ENCODE measurements around the gene PIM3.

The PIM3 gene

DNA sequence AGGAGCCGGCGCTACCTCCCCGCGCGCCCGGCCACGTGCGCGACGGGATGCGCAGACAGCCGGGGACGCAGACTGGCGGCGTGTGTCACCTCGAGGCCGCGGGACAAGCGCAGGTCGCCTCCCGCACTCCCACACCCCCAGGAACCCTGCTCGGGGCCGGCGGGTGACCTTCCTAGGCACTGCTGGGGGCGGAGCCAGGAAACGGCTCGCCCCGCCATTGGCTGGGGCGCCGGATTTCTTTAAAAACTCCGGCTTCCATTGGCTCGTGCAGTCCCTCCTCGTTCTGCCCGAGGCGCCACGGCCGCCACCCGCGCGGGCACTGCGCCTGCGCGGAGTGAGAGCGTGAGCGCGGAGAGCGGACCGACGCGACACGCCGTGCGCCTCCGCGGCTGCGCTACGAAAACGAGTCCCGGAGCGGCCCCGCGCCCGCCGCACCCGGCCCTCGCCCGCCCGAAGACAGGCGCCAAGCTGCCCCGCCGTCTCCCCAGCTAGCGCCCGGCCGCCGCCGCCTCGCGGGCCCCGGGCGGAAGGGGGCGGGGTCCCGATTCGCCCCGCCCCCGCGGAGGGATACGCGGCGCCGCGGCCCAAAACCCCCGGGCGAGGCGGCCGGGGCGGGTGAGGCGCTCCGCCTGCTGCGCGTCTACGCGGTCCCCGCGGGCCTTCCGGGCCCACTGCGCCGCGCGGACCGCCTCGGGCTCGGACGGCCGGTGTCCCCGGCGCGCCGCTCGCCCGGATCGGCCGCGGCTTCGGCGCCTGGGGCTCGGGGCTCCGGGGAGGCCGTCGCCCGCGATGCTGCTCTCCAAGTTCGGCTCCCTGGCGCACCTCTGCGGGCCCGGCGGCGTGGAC is at the start of gene PIM3:
Gene PIM3 (plus strand): TSS at position 614 of the 846 bp plus-strand sequence. CDS start 176 bp downstream, at position 790.
- DNase-seq (ENCODE audit: low read depth): peak; percentile 93

DNA sequence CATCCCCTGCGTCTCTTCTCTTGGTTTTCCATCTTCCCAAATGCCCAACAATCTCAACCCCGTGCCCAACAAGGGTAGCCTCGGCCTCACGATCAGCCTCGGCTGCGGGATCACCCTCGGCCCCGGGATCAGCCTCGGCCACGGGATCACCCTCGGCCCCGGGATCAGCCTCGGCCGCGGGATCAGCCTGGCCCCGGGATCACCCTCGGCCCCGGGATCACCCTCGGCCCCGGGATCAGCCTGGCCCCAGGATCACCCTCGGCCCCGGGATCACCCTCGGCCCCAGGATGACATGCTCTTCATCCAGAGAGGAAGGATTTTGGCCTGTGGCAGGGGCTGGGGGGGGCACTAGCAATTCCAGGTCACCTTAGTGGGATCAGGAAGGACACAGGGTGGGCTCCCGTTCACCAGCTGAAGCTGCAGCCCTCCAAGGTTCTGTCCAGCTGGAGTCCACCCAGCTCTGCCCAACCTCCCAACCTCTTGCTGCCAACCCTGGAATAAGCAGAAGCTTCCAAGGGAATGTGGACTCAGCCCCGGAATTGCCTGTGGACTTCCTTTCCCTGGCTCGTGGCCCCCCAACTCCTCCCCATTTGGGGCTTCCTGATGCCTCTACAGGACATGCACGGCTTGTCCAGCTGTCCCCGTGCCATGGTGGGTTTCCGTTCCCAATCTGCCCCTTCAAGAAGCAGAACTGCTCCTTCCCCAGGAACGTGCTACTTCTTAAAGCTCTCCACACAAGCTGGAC is 48.5 kb upstream of the PIM3 start:
- DNase-seq (ENCODE audit: low read depth): no peak

DNA sequence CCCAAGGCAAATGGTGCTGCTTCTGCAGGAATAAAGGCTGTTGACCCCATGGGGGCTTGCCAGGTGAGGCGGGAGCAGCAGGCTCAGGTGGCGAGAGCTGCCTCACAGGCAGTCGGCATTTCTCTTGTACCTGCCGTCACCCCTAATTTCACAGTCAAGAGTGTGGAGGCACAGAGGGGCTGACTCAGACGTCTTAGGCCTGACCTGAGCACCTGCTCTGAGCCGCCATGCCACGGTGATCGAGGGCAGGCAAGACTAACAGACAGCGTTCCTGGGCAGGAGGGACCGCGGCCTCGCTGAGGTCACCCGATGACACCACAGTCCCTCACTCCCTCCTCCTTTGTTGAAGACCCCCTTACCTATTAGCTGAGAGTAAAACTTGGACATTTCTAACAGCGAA is 47.5 kb upstream of the PIM3 start:
- no peak for DNase-seq (ENCODE audit: low read depth)

- DNase-seq (ENCODE audit: low read depth): no peak
Measured at GRCh38 chr22:49913446-49913845, 47.1 kb upstream of the PIM3 start.

GRCh38 chr22:49914256-49914655 is 46.3 kb upstream of the PIM3 start:
- DNase-seq (ENCODE audit: low read depth): no peak

DNA sequence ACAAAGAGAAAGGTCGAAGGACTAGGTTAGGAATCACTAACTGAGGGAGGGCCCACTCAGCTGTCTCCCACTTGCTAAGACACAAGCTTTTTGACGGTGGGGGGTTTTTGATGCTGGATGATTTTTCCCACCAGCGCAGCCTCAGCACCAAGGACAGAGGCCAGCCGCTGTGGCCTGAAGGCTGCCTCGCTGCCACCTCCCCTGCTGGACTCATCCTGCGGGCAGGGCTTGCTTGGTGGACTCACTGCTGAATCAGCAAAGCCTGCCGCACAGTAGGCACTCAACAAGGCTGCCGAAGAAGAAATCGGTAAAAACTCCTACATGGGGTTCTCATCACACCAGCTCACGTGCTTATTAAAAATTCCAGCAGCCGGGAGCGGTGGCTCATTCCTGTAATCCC is 45.0 kb upstream of the PIM3 start:
- no peak for DNase-seq (ENCODE audit: low read depth)

DNA sequence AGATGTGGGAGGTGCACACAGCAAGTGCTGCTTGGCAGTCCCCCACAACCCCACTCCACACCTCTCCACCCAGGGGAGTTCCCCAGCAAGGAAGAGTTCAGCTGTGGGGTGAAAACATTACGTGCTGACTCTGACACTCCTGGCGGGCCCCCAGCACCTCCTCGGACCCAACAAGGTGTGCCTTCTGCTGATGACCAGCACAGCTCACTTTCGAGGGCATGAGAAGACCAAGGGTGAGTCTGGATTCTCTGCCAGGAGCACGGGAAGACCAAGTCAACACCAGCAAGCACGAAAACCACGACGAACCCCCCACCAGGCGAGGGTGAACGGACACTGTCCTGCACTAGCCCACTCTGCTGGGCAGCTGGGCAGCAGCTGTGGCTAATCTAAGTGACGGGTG is 43.7 kb upstream of the PIM3 start:
- DNase-seq (ENCODE audit: low read depth): no peak

- peak; percentile 96 for DNase-seq (ENCODE audit: low read depth)
Measured at GRCh38 chr22:49917974-49918910, 42.3 kb upstream of the PIM3 start, which contains the start of the genes ALG12 and CRELD2. Gene ALG12 (minus strand): TSS chr22:49918438. CDS start chr22:49913765, 4,673 bp downstream. Gene CRELD2 (plus strand): TSS chr22:49918634. CDS start chr22:49918770, 136 bp downstream.

DNA sequence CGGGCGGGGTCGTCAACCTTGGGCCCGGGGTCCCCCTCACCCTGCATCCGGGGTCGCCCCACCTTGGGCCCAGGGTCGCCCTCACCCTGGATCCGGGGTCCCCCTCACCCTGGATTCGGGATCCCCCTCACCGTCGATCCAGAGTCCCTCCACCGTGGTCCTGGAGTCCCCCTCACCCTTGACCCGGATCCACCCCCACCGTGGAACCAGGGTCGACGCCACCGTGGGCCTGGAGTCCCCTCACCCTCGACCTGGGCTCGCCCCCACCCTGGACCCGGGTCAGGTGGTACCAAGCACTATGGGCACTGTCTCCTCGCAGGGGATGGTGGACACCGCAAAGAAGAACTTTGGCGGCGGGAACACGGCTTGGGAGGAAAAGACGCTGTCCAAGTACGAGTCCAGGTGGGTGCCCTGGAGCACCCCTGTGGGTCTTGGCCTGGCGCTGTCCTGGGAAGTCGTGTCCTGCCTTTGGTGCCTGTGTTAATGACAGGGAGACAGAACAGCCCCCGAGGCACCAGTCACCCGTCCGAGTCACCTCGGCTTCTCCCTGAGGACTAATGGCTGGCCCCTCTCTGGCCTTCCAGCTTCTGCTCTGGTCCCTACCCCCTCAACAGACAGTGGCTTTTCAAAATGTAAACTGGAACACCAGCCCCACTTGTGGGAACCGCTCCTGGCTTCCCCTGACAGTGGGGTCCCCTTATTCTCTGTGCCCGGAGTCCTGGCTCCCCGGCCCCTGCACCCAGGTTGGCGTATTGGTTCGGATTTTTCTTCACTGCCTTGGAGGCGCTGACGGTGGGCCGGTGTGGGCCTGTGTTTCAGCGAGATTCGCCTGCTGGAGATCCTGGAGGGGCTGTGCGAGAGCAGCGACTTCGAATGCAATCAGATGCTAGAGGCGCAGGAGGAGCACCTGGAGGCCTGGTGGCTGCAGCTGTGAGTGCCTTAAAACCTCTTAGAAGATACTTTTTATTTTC is 41.4 kb upstream of the PIM3 start:
- DNase-seq (ENCODE audit: low read depth): no peak

- no peak for DNase-seq (ENCODE audit: low read depth)
Measured at GRCh38 chr22:49920859-49921258, 39.7 kb upstream of the PIM3 start.

GRCh38 chr22:49921508-49922278 is 38.9 kb upstream of the PIM3 start:
- DNase-seq (ENCODE audit: low read depth): no peak

- no peak for DNase-seq (ENCODE audit: low read depth)
Measured at GRCh38 chr22:49922484-49922883, 38.1 kb upstream of the PIM3 start.

DNA sequence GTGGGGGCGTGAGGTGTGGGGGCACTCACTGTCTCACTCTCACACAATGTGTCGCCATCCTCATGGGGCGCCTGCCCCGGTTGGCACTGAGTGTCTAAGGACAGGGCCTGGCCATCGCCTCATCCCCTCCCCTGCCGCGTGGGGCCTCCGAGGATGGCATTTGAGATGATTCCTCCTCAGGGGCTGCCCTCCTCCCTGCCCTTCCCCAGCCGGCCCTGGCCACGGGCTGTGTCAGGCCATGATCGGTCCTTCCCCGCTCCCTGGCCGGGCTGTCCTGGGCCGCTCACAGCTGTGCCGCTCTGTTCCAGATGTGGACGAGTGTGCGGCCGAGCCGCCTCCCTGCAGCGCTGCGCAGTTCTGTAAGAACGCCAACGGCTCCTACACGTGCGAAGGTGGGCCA is 37.6 kb upstream of the PIM3 start:
- no peak for DNase-seq (ENCODE audit: low read depth)

- no peak for DNase-seq (ENCODE audit: low read depth)
Measured at GRCh38 chr22:49923445-49923844, 37.1 kb upstream of the PIM3 start.

GRCh38 chr22:49924113-49924833 is 36.3 kb upstream of the PIM3 start:
- no peak for DNase-seq (ENCODE audit: low read depth)

- peak; percentile 53 for DNase-seq (ENCODE audit: low read depth)
Measured at GRCh38 chr22:49925525-49926128, 34.9 kb upstream of the PIM3 start.

DNA sequence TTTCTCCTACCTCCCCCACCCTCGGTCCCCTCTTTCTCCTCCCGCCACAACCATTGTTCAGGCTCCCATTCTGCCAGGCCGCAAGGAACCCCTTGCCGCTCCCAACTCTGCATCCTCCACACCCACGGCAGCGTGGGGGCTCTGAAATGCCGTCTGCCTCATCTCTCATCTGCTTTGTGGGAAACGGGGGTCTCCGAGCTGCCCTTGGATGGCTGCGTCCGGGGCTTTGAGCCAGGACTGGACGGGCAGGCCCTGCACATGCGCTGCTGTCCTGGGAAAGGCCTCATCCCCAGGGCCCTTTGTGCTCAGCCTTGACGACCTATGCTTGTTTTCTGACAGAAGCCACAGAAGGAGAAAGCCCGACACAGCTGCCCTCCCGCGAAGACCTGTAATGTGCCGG is 33.7 kb upstream of the PIM3 start:
- no peak for DNase-seq (ENCODE audit: low read depth)

DNA sequence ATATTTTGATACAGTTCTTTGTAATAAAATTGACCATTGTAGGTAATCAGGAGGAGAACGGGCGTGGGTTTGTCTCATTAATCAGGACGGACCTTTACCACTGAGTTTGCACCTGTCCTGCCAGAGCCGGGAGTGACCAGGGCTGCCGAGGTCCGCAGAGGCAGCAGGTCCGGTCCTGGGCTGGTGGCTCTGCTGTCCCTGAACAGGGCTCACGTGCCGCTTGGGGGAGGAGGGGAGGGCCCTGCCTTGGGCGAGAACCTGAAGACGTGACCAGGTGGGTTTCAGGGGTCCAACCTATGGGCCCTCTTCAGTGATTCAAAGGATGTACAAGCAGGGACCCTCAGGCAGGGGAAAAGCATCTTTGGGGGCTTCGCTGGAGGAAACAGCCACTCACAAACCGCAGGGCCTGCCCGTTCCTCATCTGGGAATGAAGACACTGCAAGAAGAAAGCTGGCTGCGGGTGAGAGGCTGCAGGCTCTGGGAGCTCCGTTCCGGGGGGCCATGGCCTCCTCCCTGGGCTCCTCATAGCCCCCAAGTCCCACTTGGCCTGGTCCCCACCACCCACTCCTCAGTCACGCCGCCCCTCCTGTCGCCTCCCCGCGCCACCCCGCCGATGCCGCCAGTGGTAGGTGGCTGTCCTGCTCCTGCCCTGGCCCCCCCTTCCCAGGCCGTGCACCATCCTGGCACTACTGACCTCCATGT is 32.9 kb upstream of the PIM3 start:
- DNase-seq (ENCODE audit: low read depth): no peak

All from activated T-cell treated with anti-CD3 and anti-CD28 coated beads for 24 hours (primary cell).